NB4 (cell line): Measurements from ENCODE around the gene NFASC.

Experiments used
- DNase-seq: peaks from one replicate; pipeline ENCODE4 v3.0.0; 2010; ENCODE audit warnings: low read depth
- H3K4me3 ChIP-seq: one replicate; pipeline ENCODE4 v1.5.1; 2011; ENCODE audit warnings: mild to moderate bottlenecking, low read depth, low read length, moderate library complexity
- MYC ChIP-seq: IDR thresholded peaks from 2 replicates; pipeline ENCODE4 v1.6.1; 2011; ENCODE audit warnings: low read depth, low read length
- POLR2A ChIP-seq: IDR thresholded peaks from 2 replicates; pipeline ENCODE4 v1.6.1; 2011; ENCODE audit warnings: mild to moderate bottlenecking; ENCODE audit not compliant: insufficient read length; ENCODE audit errors: extremely low read depth
- TF ChIP-seq, protein P1 (sequence below): IDR thresholded peaks from 2 replicates; pipeline ENCODE4 v1.6.1; 2011; ENCODE audit warnings: low read depth, low read length
- TF ChIP-seq, protein P2 (sequence below): IDR thresholded peaks from one replicate; pipeline ENCODE4 v1.5.1; 2012; ENCODE audit warnings: low read depth, low read length

NFASC gene

DNA sequence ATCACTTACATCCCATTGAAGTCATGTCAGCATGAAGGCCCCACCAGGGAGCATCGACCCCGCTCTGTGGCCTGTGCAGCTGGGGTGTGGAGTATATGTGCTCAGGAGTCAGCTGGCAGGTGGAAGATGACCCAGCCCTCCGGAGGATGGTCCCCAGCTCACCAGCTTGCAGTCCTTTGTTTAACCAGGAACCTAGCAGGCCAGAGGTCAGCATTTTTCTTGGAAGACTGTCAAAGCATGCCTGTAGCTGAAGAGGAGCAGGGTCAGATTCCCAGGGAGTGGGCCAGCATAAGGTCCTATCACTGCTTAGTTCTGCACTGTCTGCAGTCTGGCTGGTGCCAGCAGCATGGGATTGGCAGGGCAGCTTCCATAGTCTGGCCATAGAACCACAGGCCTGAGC, 12.7 kb downstream of the NFASC start:
- no peak for TF ChIP-seq POLR2A
- TF ChIP-seq, protein P1, sequence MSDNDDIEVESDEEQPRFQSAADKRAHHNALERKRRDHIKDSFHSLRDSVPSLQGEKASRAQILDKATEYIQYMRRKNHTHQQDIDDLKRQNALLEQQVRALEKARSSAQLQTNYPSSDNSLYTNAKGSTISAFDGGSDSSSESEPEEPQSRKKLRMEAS: no peak
- TF ChIP-seq, protein P2, sequence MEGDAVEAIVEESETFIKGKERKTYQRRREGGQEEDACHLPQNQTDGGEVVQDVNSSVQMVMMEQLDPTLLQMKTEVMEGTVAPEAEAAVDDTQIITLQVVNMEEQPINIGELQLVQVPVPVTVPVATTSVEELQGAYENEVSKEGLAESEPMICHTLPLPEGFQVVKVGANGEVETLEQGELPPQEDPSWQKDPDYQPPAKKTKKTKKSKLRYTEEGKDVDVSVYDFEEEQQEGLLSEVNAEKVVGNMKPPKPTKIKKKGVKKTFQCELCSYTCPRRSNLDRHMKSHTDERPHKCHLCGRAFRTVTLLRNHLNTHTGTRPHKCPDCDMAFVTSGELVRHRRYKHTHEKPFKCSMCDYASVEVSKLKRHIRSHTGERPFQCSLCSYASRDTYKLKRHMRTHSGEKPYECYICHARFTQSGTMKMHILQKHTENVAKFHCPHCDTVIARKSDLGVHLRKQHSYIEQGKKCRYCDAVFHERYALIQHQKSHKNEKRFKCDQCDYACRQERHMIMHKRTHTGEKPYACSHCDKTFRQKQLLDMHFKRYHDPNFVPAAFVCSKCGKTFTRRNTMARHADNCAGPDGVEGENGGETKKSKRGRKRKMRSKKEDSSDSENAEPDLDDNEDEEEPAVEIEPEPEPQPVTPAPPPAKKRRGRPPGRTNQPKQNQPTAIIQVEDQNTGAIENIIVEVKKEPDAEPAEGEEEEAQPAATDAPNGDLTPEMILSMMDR: no peak
- no peak for TF ChIP-seq MYC
- no peak overlapping the region for H3K4me3 ChIP-seq
- no peak for DNase-seq

DNA sequence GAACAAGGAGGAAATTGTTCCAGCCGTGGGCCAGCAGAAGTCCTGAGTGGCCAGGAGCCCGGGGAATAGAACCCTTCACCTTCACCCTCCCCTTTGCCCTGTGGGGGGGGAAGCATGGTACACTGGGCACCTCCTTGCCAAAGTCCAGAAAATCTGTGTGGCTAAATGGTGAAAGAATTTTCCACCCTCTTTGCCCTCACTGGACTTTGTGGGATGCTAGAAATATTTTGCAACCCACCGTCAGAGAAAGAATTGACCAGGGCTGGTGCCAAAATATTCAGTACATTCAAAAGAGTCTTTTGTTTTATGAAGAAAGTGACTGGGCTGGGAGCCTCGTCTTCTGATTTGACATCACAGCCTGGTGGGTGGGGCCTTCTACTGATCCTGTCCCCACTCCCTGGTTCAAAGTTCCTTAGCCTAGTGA, 14.6 kb downstream of the NFASC start:
- TF ChIP-seq POLR2A (no peak), MYC (no peak)
- TF ChIP-seq, protein P2: no peak
- TF ChIP-seq, protein P1: no peak

GRCh38 chr1:204885790-204886189, 15.1 kb downstream of the NFASC start:
- no peak for DNase-seq
- TF ChIP-seq, protein P2: no peak
- no peak for TF ChIP-seq POLR2A
- TF ChIP-seq MYC: no peak
- TF ChIP-seq, protein P1: no peak
- no peak overlapping the region for H3K4me3 ChIP-seq

More for the DNA sequence above, 14.6 kb downstream of the NFASC start:
- no peak for DNase-seq
- no peak overlapping the region for H3K4me3 ChIP-seq

- no peak for DNase-seq
- TF ChIP-seq, protein P1: no peak
- TF ChIP-seq, protein P2: no peak
- no peak for TF ChIP-seq MYC
- no peak for TF ChIP-seq POLR2A
- no peak overlapping the region for H3K4me3 ChIP-seq
Measured at GRCh38 chr1:204887846-204888245, 17.2 kb downstream of the NFASC start.

DNA sequence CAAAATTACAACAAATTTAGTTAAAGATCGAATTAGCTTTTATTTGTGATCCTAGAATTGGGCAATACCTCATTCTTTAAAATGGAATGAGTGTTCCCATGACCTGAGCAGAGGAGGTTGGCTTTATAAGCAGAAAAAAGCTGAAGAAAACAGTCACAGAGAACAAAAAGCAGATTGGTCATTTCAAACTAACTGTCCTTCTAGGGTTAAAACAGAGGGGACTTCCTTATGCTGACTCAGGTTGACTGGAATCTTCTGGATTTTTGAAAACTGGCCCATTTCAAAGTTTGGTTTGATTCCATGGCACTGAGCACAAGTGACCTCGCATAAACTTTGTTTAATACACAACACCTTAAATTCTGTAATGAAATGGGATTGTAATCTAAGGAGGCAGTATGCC, 17.6 kb downstream of the NFASC start:
- TF ChIP-seq, protein P2: no peak
- TF ChIP-seq MYC (no peak), POLR2A (no peak)
- TF ChIP-seq, protein P1: no peak
- DNase-seq: no peak

DNA sequence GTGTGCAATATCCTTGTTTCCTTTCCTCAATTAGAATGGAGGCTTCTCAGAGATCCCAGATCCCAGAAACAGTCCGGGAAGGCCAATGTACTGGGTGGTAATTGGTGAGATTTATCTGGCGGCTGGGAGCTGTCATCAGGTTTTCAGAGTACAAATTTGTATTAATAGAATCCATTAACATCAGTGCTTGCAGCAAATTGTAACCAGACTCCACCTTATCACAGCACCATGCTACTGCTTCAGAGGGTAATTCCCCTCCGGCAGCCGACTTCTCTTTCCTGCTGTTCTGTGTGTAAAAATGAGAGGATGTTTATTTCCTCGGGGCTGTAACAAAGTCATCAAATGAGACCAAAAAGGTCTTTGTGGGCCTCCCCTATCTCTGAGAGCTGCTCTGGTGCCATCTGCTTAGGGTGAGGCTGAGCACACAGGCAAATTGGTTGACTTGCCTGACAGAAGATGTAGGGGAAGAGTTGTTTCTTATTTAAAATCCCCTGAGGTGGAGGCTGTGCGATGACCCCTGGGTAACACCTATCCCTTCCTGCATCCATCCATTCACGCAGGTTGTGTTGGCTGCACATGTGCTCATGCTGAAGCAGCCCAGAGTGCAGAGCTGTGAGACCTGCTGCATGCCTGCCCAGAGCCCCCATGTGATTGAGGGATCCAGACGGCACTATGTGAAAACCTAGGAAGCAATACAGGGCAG, 19.2 kb downstream of the NFASC start:
- TF ChIP-seq MYC: no peak
- no peak for TF ChIP-seq POLR2A
- TF ChIP-seq, protein P2: no peak
- TF ChIP-seq, protein P1: no peak
- no peak overlapping the region for H3K4me3 ChIP-seq
- no peak for DNase-seq

More for the DNA sequence above, 17.6 kb downstream of the NFASC start:
- no peak overlapping the region for H3K4me3 ChIP-seq
